HL-60 (cell line): Measurements from ENCODE around the gene CREB5.

Source experiments
- CTCF ChIP-seq: IDR thresholded peaks from one replicate; pipeline ENCODE4 v1.5.1; 2011; ENCODE audit warnings: low read length, control low read depth, inconsistent platforms; ENCODE audit not compliant: insufficient read depth
- POLR2AphosphoS5 ChIP-seq: IDR thresholded peaks from 2 replicates; pipeline ENCODE4 v1.6.1; 2012; ENCODE audit warnings: low read depth
- SPI1 ChIP-seq: IDR thresholded peaks from 2 replicates; pipeline ENCODE4 v1.6.1; 2012; ENCODE audit warnings: low read depth, mild to moderate bottlenecking, borderline replicate concordance

- no peak for TF ChIP-seq CTCF
- no peak for TF ChIP-seq POLR2AphosphoS5
- no peak for TF ChIP-seq SPI1
Measured at GRCh38 chr7:28815928-28816373, 403.6 kb downstream of the CREB5 start.
